ENCODE results near the gene AXL.
"Not testable (repeated sequence)": the region's sequence is repeated elsewhere in the genome, so short reads cannot be mapped to it uniquely, and the experiment has no call there.

The AXL gene

GRCh38 chr19:41193430-41194156, 25.4 kb upstream of the AXL start:
- H3K27ac ChIP-seq (ENCODE audit: low read length) = no peak overlapping the region
- peaks cover 33% of the 10 kb centered on the region for H3K36me3 ChIP-seq (ENCODE audit: control insufficient read depth, low read depth, low read length)
- peaks cover 27% of the 10 kb centered on the region for H3K4me1 ChIP-seq (ENCODE audit: control insufficient read depth, low read depth, low read length)
- peak overlapping the region; percentile 91 for H3K4me3 ChIP-seq (ENCODE audit: low read length)
- no peaks in the 10 kb centered on the region for H3K9me3 ChIP-seq (ENCODE audit: control insufficient read depth, low read depth, low read length)
- H3K27me3 ChIP-seq (ENCODE audit: control insufficient read depth, insufficient read depth, low read length) = peaks cover 7% of the 10 kb centered on the region
- peak overlapping the region; percentile 68 for H3K9ac ChIP-seq (ENCODE audit: low read length)

- Histone ChIP-seq H3K27ac (ENCODE audit: low read length) (no peak overlapping the region), H3K36me3 (ENCODE audit: control insufficient read depth, low read depth, low read length) (peaks cover 38% of the 10 kb centered on the region), H3K27me3 (ENCODE audit: control insufficient read depth, insufficient read depth, low read length) (peaks cover 7% of the 10 kb centered on the region), H3K4me1 (ENCODE audit: control insufficient read depth, low read depth, low read length) (peaks cover 25% of the 10 kb centered on the region), H3K9ac (ENCODE audit: low read length) (peak overlapping the region; percentile 68), H3K9me3 (ENCODE audit: control insufficient read depth, low read depth, low read length) (no peaks in the 10 kb centered on the region), H3K4me3 (ENCODE audit: low read length) (peak overlapping the region; percentile 91)
These were observed 24.9 kb upstream of the AXL start for GRCh38 chr19:41194157-41194552.

GRCh38 chr19:41195675-41196497, 23.1 kb upstream of the AXL start:
- Histone ChIP-seq H3K9me3 (ENCODE audit: control insufficient read depth, low read depth, low read length) (no peaks in the 10 kb centered on the region), H3K27ac (ENCODE audit: low read length) (no peak overlapping the region), H3K27me3 (ENCODE audit: control insufficient read depth, insufficient read depth, low read length) (peaks cover 7% of the 10 kb centered on the region), H3K4me3 (ENCODE audit: low read length) (no peak overlapping the region), H3K4me1 (ENCODE audit: control insufficient read depth, low read depth, low read length) (peaks cover 11% of the 10 kb centered on the region), H3K9ac (ENCODE audit: low read length) (no peak overlapping the region), H3K36me3 (ENCODE audit: control insufficient read depth, low read depth, low read length) (peaks cover 53% of the 10 kb centered on the region)

GRCh38 chr19:41198559-41198958, 20.5 kb upstream of the AXL start:
- Histone ChIP-seq H3K9me3 (ENCODE audit: control insufficient read depth, low read depth, low read length) (no peaks in the 10 kb centered on the region), H3K36me3 (ENCODE audit: control insufficient read depth, low read depth, low read length) (peaks cover 72% of the 10 kb centered on the region), H3K4me3 (ENCODE audit: low read length) (no peak overlapping the region), H3K4me1 (ENCODE audit: control insufficient read depth, low read depth, low read length) (peaks cover 3% of the 10 kb centered on the region), H3K27me3 (ENCODE audit: control insufficient read depth, insufficient read depth, low read length) (no peaks in the 10 kb centered on the region), H3K9ac (ENCODE audit: low read length) (no peak overlapping the region), H3K27ac (ENCODE audit: low read length) (no peak overlapping the region)

GRCh38 chr19:41203371-41203770, 15.7 kb upstream of the AXL start:
- Histone ChIP-seq H3K27ac (ENCODE audit: low read length) (no peak overlapping the region), H3K4me3 (ENCODE audit: low read length) (no peak overlapping the region), H3K27me3 (ENCODE audit: control insufficient read depth, insufficient read depth, low read length) (no peaks in the 10 kb centered on the region), H3K9me3 (ENCODE audit: control insufficient read depth, low read depth, low read length) (no peaks in the 10 kb centered on the region), H3K4me1 (ENCODE audit: control insufficient read depth, low read depth, low read length) (no peaks in the 10 kb centered on the region), H3K9ac (ENCODE audit: low read length) (no peak overlapping the region), H3K36me3 (ENCODE audit: control insufficient read depth, low read depth, low read length) (peaks cover 74% of the 10 kb centered on the region)

GRCh38 chr19:41204338-41204737, 14.7 kb upstream of the AXL start:
- H3K9ac ChIP-seq (ENCODE audit: low read length); H3K4me1 ChIP-seq (ENCODE audit: control insufficient read depth, low read depth, low read length); H3K4me3 ChIP-seq (ENCODE audit: low read length); H3K9me3 ChIP-seq (ENCODE audit: control insufficient read depth, low read depth, low read length); H3K27ac ChIP-seq (ENCODE audit: low read length); H3K27me3 ChIP-seq (ENCODE audit: control insufficient read depth, insufficient read depth, low read length): not testable (repeated sequence)
- H3K36me3 ChIP-seq (ENCODE audit: control insufficient read depth, low read depth, low read length) = peaks cover 65% of the 10 kb centered on the region

GRCh38 chr19:41205995-41206394, 13.0 kb upstream of the AXL start:
- H3K27ac ChIP-seq (ENCODE audit: low read length) = no peak overlapping the region
- peaks cover 50% of the 10 kb centered on the region for H3K36me3 ChIP-seq (ENCODE audit: control insufficient read depth, low read depth, low read length)
- no peaks in the 10 kb centered on the region for H3K4me1 ChIP-seq (ENCODE audit: control insufficient read depth, low read depth, low read length)
- H3K9ac ChIP-seq (ENCODE audit: low read length) = no peak overlapping the region
- no peak overlapping the region for H3K4me3 ChIP-seq (ENCODE audit: low read length)
- H3K9me3 ChIP-seq (ENCODE audit: control insufficient read depth, low read depth, low read length) = no peaks in the 10 kb centered on the region
- H3K27me3 ChIP-seq (ENCODE audit: control insufficient read depth, insufficient read depth, low read length) = no peaks in the 10 kb centered on the region

- Histone ChIP-seq H3K4me1 (ENCODE audit: control insufficient read depth, low read depth, low read length) (no peaks in the 10 kb centered on the region), H3K27me3 (ENCODE audit: control insufficient read depth, insufficient read depth, low read length) (no peaks in the 10 kb centered on the region), H3K27ac (ENCODE audit: low read length) (no peak overlapping the region), H3K9me3 (ENCODE audit: control insufficient read depth, low read depth, low read length) (no peaks in the 10 kb centered on the region), H3K9ac (ENCODE audit: low read length) (no peak overlapping the region), H3K4me3 (ENCODE audit: low read length) (no peak overlapping the region), H3K36me3 (ENCODE audit: control insufficient read depth, low read depth, low read length) (peaks cover 46% of the 10 kb centered on the region)
These were observed 12.6 kb upstream of the AXL start for GRCh38 chr19:41206456-41206855.

- Histone ChIP-seq H3K4me3 (ENCODE audit: low read length) (no peak overlapping the region), H3K9ac (ENCODE audit: low read length) (no peak overlapping the region), H3K4me1 (ENCODE audit: control insufficient read depth, low read depth, low read length) (no peaks in the 10 kb centered on the region), H3K36me3 (ENCODE audit: control insufficient read depth, low read depth, low read length) (peaks cover 39% of the 10 kb centered on the region), H3K9me3 (ENCODE audit: control insufficient read depth, low read depth, low read length) (no peaks in the 10 kb centered on the region), H3K27me3 (ENCODE audit: control insufficient read depth, insufficient read depth, low read length) (no peaks in the 10 kb centered on the region), H3K27ac (ENCODE audit: low read length) (no peak overlapping the region)
These were observed 11.9 kb upstream of the AXL start for GRCh38 chr19:41206926-41207750.

- no peaks in the 10 kb centered on the region for H3K27me3 ChIP-seq (ENCODE audit: control insufficient read depth, insufficient read depth, low read length)
- no peaks in the 10 kb centered on the region for H3K36me3 ChIP-seq (ENCODE audit: control insufficient read depth, low read depth, low read length)
- no peak overlapping the region for H3K27ac ChIP-seq (ENCODE audit: low read length)
- no peaks in the 10 kb centered on the region for H3K4me1 ChIP-seq (ENCODE audit: control insufficient read depth, low read depth, low read length)
- no peaks in the 10 kb centered on the region for H3K9me3 ChIP-seq (ENCODE audit: control insufficient read depth, low read depth, low read length)
- H3K4me3 ChIP-seq (ENCODE audit: low read length) = no peak overlapping the region
- H3K9ac ChIP-seq (ENCODE audit: low read length) = no peak overlapping the region
These were observed 4.9 kb upstream of the AXL start for GRCh38 chr19:41214161-41214560.

GRCh38 chr19:41217741-41218140, 1.3 kb upstream of the AXL start:
- H3K27ac ChIP-seq (ENCODE audit: low read length) = no peak overlapping the region
- no peaks in the 10 kb centered on the region for H3K4me1 ChIP-seq (ENCODE audit: control insufficient read depth, low read depth, low read length)
- no peaks in the 10 kb centered on the region for H3K27me3 ChIP-seq (ENCODE audit: control insufficient read depth, insufficient read depth, low read length)
- no peak overlapping the region for H3K4me3 ChIP-seq (ENCODE audit: low read length)
- H3K36me3 ChIP-seq (ENCODE audit: control insufficient read depth, low read depth, low read length) = peaks cover 6% of the 10 kb centered on the region
- H3K9me3 ChIP-seq (ENCODE audit: control insufficient read depth, low read depth, low read length) = no peaks in the 10 kb centered on the region
- no peak overlapping the region for H3K9ac ChIP-seq (ENCODE audit: low read length)

Measured in iPS-18a (cell line).